GM23338 (cell line): ENCODE measurements around the gene CMIP. TPM values are rescaled to one million over a fixed set of nuclear protein-coding genes. Genes with fewer than 3 reads are reported as not detected.

ENCODE experiments used
- ATAC-seq: fragments of 200-7000 bp; cut with Tn5 transposase; 3 replicates; pipeline ENCODE4 v1.9.1; 2020
- DNase-seq: peaks from one replicate; pipeline ENCODE4 v3.0.0-alpha.2; 2015; ENCODE audit warnings: low spot score
- H2AFZ ChIP-seq: fragments of 200-600 bp; sonication (generic); 2 replicates; pipeline ENCODE4 v1.8.0; 2016; ENCODE audit warnings: antibody characterized with exemption, mild to moderate bottlenecking, moderate library complexity
- H3F3A ChIP-seq: fragments of 200-600 bp; sonication (generic); replicated peaks from 2 replicates; pipeline ENCODE4 v1.8.0; 2017; ENCODE audit warnings: antibody characterized with exemption, mixed run types, low read depth
- H3K27ac ChIP-seq: fragments of 200-600 bp; sonication (generic); 2 replicates; pipeline ENCODE4 v1.6.1; 2016; ENCODE audit warnings: low read depth
- H3K27me3 ChIP-seq: fragments of 200-600 bp; sonication (generic); 2 replicates; pipeline ENCODE4 v1.8.0; 2016; ENCODE audit warnings: mild to moderate bottlenecking, mixed run types, moderate library complexity; ENCODE audit not compliant: insufficient read depth
- H3K36me3 ChIP-seq: fragments of 200-600 bp; sonication (generic); 2 replicates; pipeline ENCODE4 v1.8.0; 2016; ENCODE audit warnings: mild to moderate bottlenecking; ENCODE audit not compliant: insufficient read depth
- H3K4me1 ChIP-seq: fragments of 200-600 bp; sonication (generic); 2 replicates; pipeline ENCODE4 v1.8.0; 2016; ENCODE audit warnings: mild to moderate bottlenecking, moderate library complexity; ENCODE audit not compliant: insufficient read depth
- H3K4me2 ChIP-seq: fragments of 200-600 bp; sonication (generic); 2 replicates; pipeline ENCODE4 v1.7.1; 2017; ENCODE audit warnings: mixed run types
- H3K4me3 ChIP-seq: fragments of 200-600 bp; sonication (generic); 2 replicates; pipeline ENCODE4 v1.6.1; 2016; ENCODE audit warnings: mixed run types
- H3K79me2 ChIP-seq: fragments of 200-600 bp; sonication (generic); replicated peaks from 2 replicates; pipeline ENCODE4 v1.8.0; 2017; ENCODE audit warnings: mild to moderate bottlenecking; ENCODE audit not compliant: insufficient read depth
- H3K9me2 ChIP-seq: fragments of 200-600 bp; sonication (generic); 2 replicates; pipeline ENCODE4 v1.8.0; 2017; ENCODE audit not compliant: insufficient read depth
- H4K20me1 ChIP-seq: fragments of 200-600 bp; sonication (generic); replicated peaks from 2 replicates; pipeline ENCODE4 v1.8.0; 2017; ENCODE audit warnings: mild to moderate bottlenecking; ENCODE audit not compliant: insufficient read depth
- H3K27ac Mint-ChIP-seq: 2 replicates; pipeline ENCODE4 v1.8.0; 2020; ENCODE audit warnings: inconsistent platforms, mild to moderate bottlenecking, moderate library complexity, mixed read lengths
- H3K27me3 Mint-ChIP-seq: 3 replicates; pipeline ENCODE4 v1.8.0; 2022; ENCODE audit warnings: low read depth, mild to moderate bottlenecking, moderate library complexity, mixed read lengths, inconsistent platforms; ENCODE audit not compliant: insufficient read depth, poor library complexity
- H3K36me3 Mint-ChIP-seq: 3 replicates; pipeline ENCODE4 v1.8.0; 2021; ENCODE audit warnings: low read depth, mild to moderate bottlenecking, inconsistent platforms, moderate library complexity, mixed read lengths
- H3K4me1 Mint-ChIP-seq: 3 replicates; pipeline ENCODE4 v1.8.0; 2020; ENCODE audit warnings: mild to moderate bottlenecking, inconsistent platforms, mixed read lengths
- H3K4me3 Mint-ChIP-seq: 3 replicates; pipeline ENCODE4 v1.8.0; 2021; ENCODE audit warnings: moderate library complexity, mild to moderate bottlenecking, inconsistent platforms, mixed read lengths
- H3K9me3 Mint-ChIP-seq: 3 replicates; pipeline ENCODE4 v1.8.0; 2020; ENCODE audit warnings: moderate library complexity, mild to moderate bottlenecking, inconsistent platforms, mixed read lengths
- CREB1 ChIP-seq: fragments of 250-450 bp; sonication (Bioruptor Pico); IDR thresholded peaks from 2 replicates; pipeline ENCODE4 v1.5.0; 2020; ENCODE audit warnings: low read depth, mild to moderate bottlenecking, moderate library complexity
- CTCF ChIP-seq, 2 experiments: fragments of 200-600 bp in 1 of 2; sonication (generic) in 1 of 2; conservative IDR thresholded peaks; 2 replicates each; pipeline versions ENCODE4 v1.5.1 to v1.6.1; 2016 to 2017; ENCODE audit warnings: antibody characterized with exemption in 2 of 2, low read depth in 2 of 2, mild to moderate bottlenecking in 2 of 2, moderate library complexity in 1 of 2
- ETS1 ChIP-seq: IDR thresholded peaks from 2 replicates; pipeline ENCODE4 v1.6.1; 2016; ENCODE audit warnings: antibody characterized with exemption
- EZH2 ChIP-seq: fragments of 200-600 bp; sonication (generic); IDR thresholded peaks from one replicate; pipeline ENCODE4 v1.8.0; 2017; ENCODE audit warnings: antibody characterized with exemption, mild to moderate bottlenecking, low read depth; ENCODE audit not compliant: unreplicated experiment
- EZH2phosphoT487 ChIP-seq: fragments of 200-600 bp; sonication (generic); IDR thresholded peaks from one replicate; pipeline ENCODE4 v1.8.1; 2018; ENCODE audit warnings: antibody characterized with exemption; ENCODE audit not compliant: unreplicated experiment
- JUNB ChIP-seq: IDR thresholded peaks from one replicate; pipeline ENCODE4 v1.6.1; 2016; ENCODE audit warnings: antibody characterized with exemption; ENCODE audit not compliant: unreplicated experiment
- NANOG ChIP-seq: IDR thresholded peaks from 2 replicates; pipeline ENCODE4 v1.6.1; 2016; ENCODE audit warnings: antibody characterized with exemption, borderline replicate concordance
- POLR2AphosphoS5 ChIP-seq: IDR thresholded peaks from 2 replicates; pipeline ENCODE4 v1.6.1; 2016; ENCODE audit warnings: antibody characterized with exemption, low read depth
- STAT1 ChIP-seq: IDR thresholded peaks from one replicate; pipeline ENCODE4 v1.6.1; 2016; ENCODE audit warnings: antibody characterized with exemption; ENCODE audit not compliant: unreplicated experiment
- ZNF114 ChIP-seq: fragments of 250-450 bp; sonication (Bioruptor Pico); IDR thresholded peaks from 2 replicates; pipeline ENCODE4 v1.5.0; 2020; ENCODE audit warnings: mild to moderate bottlenecking, moderate library complexity
- ZNF331 ChIP-seq: fragments of 250-450 bp; sonication (Bioruptor Pico); IDR thresholded peaks from 2 replicates; pipeline ENCODE4 v1.5.0; 2020; ENCODE audit warnings: low read depth, mild to moderate bottlenecking, moderate library complexity
- ZNF462 ChIP-seq: fragments of 250-450 bp; sonication (Bioruptor Pico); IDR thresholded peaks from 2 replicates; pipeline ENCODE4 v1.5.0; 2020; ENCODE audit warnings: mild to moderate bottlenecking, moderate library complexity
- polyA plus RNA-seq: library from polyadenylated mRNA; unstranded; fragments of >200 nt; fragmentation: Nextera tagmentation; extraction: Ambion mirVana; gene quantifications from 2 replicates; pipeline ENCODE4 v1.2.1, GENCODE V29; 2016
- total RNA-seq: library from RNA; depleted of rRNA; stranded (reverse); fragments of >200 nt; shearing (Covaris generic); gene quantifications from 2 replicates; pipeline ENCODE4 v1.2.3, GENCODE V29; 2014
- TF ChIP-seq, protein P1 (sequence below): IDR thresholded peaks from one replicate; pipeline ENCODE4 v1.6.1; 2018; ENCODE audit warnings: antibody characterized with exemption; ENCODE audit not compliant: unreplicated experiment

The CMIP gene
- total and polyA plus RNA-seq, 2 experiments from 2014 or later, result 9.5 to 62.3 TPM

- Histone ChIP-seq H2AFZ (no peak overlapping the region), H3K4me3 (no peak overlapping the region), H3K4me2 (no peak overlapping the region), H3F3A (0 out of 2 replicates have a peak, but pooled peaks cover 2% of the 10 kb centered on the region), H3K36me3 (no peaks in the 10 kb centered on the region; the same call in 1 of the 2 replicates), H3K27ac (no peak overlapping the region), H4K20me1 (no peaks in the 10 kb centered on the region; the same call in 1 of the 2 replicates), H3K27me3 (no peaks in the 10 kb centered on the region), H3K79me2 (no peaks in the 10 kb centered on the region), H3K4me1 (no peaks in the 10 kb centered on the region; the same call in none of the 2 replicates), H3K9me2 (no peaks in the 10 kb centered on the region)
- TF ChIP-seq ZNF114 (CRISPR knock-in tag) (no peak), CTCF (conservative IDR thresholded peaks at IDR 0.05; ENCODE audit: low read depth in 2 of 2) (no peak), ZNF331 (CRISPR knock-in tag) (no peak), STAT1 (no peak), ZNF462 (no peak), JUNB (no peak), NANOG (no peak), EZH2phosphoT487 (no peak), EZH2 (no peak), POLR2AphosphoS5 (no peak), CREB1 (CRISPR knock-in tag) (no peak), ETS1 (no peak)
- TF ChIP-seq, protein P1, sequence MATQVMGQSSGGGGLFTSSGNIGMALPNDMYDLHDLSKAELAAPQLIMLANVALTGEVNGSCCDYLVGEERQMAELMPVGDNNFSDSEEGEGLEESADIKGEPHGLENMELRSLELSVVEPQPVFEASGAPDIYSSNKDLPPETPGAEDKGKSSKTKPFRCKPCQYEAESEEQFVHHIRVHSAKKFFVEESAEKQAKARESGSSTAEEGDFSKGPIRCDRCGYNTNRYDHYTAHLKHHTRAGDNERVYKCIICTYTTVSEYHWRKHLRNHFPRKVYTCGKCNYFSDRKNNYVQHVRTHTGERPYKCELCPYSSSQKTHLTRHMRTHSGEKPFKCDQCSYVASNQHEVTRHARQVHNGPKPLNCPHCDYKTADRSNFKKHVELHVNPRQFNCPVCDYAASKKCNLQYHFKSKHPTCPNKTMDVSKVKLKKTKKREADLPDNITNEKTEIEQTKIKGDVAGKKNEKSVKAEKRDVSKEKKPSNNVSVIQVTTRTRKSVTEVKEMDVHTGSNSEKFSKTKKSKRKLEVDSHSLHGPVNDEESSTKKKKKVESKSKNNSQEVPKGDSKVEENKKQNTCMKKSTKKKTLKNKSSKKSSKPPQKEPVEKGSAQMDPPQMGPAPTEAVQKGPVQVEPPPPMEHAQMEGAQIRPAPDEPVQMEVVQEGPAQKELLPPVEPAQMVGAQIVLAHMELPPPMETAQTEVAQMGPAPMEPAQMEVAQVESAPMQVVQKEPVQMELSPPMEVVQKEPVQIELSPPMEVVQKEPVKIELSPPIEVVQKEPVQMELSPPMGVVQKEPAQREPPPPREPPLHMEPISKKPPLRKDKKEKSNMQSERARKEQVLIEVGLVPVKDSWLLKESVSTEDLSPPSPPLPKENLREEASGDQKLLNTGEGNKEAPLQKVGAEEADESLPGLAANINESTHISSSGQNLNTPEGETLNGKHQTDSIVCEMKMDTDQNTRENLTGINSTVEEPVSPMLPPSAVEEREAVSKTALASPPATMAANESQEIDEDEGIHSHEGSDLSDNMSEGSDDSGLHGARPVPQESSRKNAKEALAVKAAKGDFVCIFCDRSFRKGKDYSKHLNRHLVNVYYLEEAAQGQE, result no peak
- DNase-seq, result no peak
- H3K4me3 Mint-ChIP-seq, result no peak overlapping the region
- 0 out of 2 replicates have a peak overlapping the region, but pooled peaks have one; percentile 69 for H3K27ac Mint-ChIP-seq
- no peaks in the 10 kb centered on the region for H3K9me3 Mint-ChIP-seq
- peaks cover 15% of the 10 kb centered on the region for H3K27me3 Mint-ChIP-seq
- ATAC-seq, result no peak
- peaks cover 23% of the 10 kb centered on the region for H3K36me3 Mint-ChIP-seq
- peaks cover 8% of the 10 kb centered on the region; the same call in 2 of the 3 replicates for H3K4me1 Mint-ChIP-seq
These were observed 236.7 kb downstream of the CMIP start for GRCh38 chr16:81681311-81681710.
